HepG2 (cell line): ENCODE data around the gene CEP44. TPM values are rescaled to one million over a fixed set of nuclear protein-coding genes. Genes with fewer than 3 reads are reported as not detected.

Experiments used
- ATAC-seq: fragments of 200-7000 bp; cut with Tn5 transposase; 3 replicates; pipeline ENCODE4 v1.9.1; 2020; ENCODE audit warnings: mild to moderate bottlenecking, moderate library complexity
- BruUV-seq: library from RNA; stranded (reverse); fragments of 400-500 nt; replicated peaks from 2 replicates; lab custom pipeline; 2021; lab: Mats Ljungman, UMichigan
- CTCF ChIA-PET: fragments of 300-600 bp; formaldehyde crosslinking; extraction: SDS; loops from one replicate; lab custom pipeline; 2021; ENCODE audit warnings: low total read pairs, inconsistent platforms, low intra/inter-chr PET ratio; lab: Yijun Ruan, JAX
- POLR2A ChIA-PET: fragments of 350-600 bp; sonication (Branson Sonifier 250); formaldehyde crosslinking; loops from one replicate; lab custom pipeline; 2020; ENCODE audit warnings: antibody characterized with exemption, inconsistent platforms; lab: Yijun Ruan, JAX
- DNase-seq: peaks from one replicate; pipeline ENCODE4 v3.0.0-alpha.2; 2015; ENCODE audit warnings: low spot score
- FAIRE-seq: peaks from 3 replicates; lab custom pipeline; 2011; peaks lifted over from hg19 to GRCh38; lab: Jason Lieb, UNC
- H2AFZ ChIP-seq: one replicate; pipeline ENCODE4 v1.6.1; 2011; ENCODE audit warnings: low read length, inconsistent platforms
- H3K27ac ChIP-seq: fragments of 300-600 bp; 3 replicates; pipeline ENCODE4 v1.8.0; 2011; ENCODE audit warnings: mixed run types, mild to moderate bottlenecking, mixed read lengths, low read length, inconsistent platforms; ENCODE audit not compliant: insufficient read depth; ENCODE audit errors: extremely low read length
- H3K27me3 ChIP-seq, 2 experiments: fragments of 200-600 bp in 1 of 2; 2 replicates in 1 of 2; 3 replicates in 1 of 2; pipeline versions ENCODE4 v1.6.0 to v1.8.0; 2011; ENCODE audit warnings: low read length in 2 of 2, mild to moderate bottlenecking in 2 of 2, moderate library complexity in 2 of 2, inconsistent platforms in 1 of 2; ENCODE audit not compliant: insufficient read depth in 2 of 2, control insufficient read depth in 1 of 2
- H3K36me3 ChIP-seq, 2 experiments: fragments of 200-600 bp in 1 of 2; replicated peaks in 1 of 2; 2 replicates in 1 of 2; 3 replicates in 1 of 2; pipeline versions ENCODE4 v1.5.1 to v1.8.0; 2011; ENCODE audit warnings: low read length in 2 of 2, inconsistent platforms in 1 of 2; ENCODE audit not compliant: insufficient read depth in 2 of 2, control insufficient read depth in 1 of 2
- H3K4me1 ChIP-seq: 2 replicates; pipeline ENCODE4 v1.5.1; 2012; ENCODE audit warnings: low read length, inconsistent platforms; ENCODE audit not compliant: insufficient read depth
- H3K4me2 ChIP-seq: 2 replicates; pipeline ENCODE4 v1.6.0; 2011; ENCODE audit warnings: low read depth, low read length, inconsistent platforms
- H3K4me3 ChIP-seq, 3 experiments: fragments of 200-600 bp in 1 of 3; sonication (generic), shearing (Covaris generic) in 1 of 3; replicated peaks in 1 of 3; 2 replicates each; pipeline ENCODE4 v1.5.1; 2011 to 2016; ENCODE audit warnings: low read length in 3 of 3, inconsistent platforms in 2 of 3, low read depth in 2 of 3, mild to moderate bottlenecking in 2 of 3, control low read depth in 1 of 3, mixed read lengths in 1 of 3; ENCODE audit not compliant: insufficient read depth in 1 of 3
- H3K79me2 ChIP-seq: one replicate; pipeline ENCODE4 v1.6.1; 2011; ENCODE audit warnings: low read length, inconsistent platforms; ENCODE audit not compliant: insufficient read depth
- H3K9ac ChIP-seq: 2 replicates; pipeline ENCODE4 v1.6.0; 2011; ENCODE audit warnings: mild to moderate bottlenecking, low read depth, low read length, inconsistent platforms; ENCODE audit not compliant: insufficient read depth
- H3K9me3 ChIP-seq: 2 replicates; pipeline ENCODE4 v1.5.1; 2012; ENCODE audit warnings: mild to moderate bottlenecking, low read length
- H4K20me1 ChIP-seq: 2 replicates; pipeline ENCODE4 v1.6.0; 2011; ENCODE audit warnings: inconsistent platforms, mild to moderate bottlenecking, low read length, moderate library complexity; ENCODE audit not compliant: insufficient read depth
- HHEX ChIP-seq: IDR thresholded peaks from 2 replicates; pipeline ENCODE4 v1.6.1; 2016; ENCODE audit warnings: control low read depth
- IRF2 ChIP-seq: IDR thresholded peaks from 2 replicates; pipeline ENCODE4 v1.6.1; 2018; ENCODE audit warnings: missing genetic modification reagents, missing compliant biosample characterization
- KDM4B ChIP-seq: sonication (generic); formaldehyde crosslinking; IDR thresholded peaks from 2 replicates; pipeline ENCODE4 v1.4.0; 2020; ENCODE audit warnings: missing genetic modification reagents
- KLF13 ChIP-seq: sonication (generic); formaldehyde crosslinking; IDR thresholded peaks from 2 replicates; pipeline ENCODE4 v1.4.0; 2020; ENCODE audit warnings: mild to moderate bottlenecking, missing genetic modification reagents
- KLF16 ChIP-seq, 2 experiments: sonication (generic) in 1 of 2; formaldehyde crosslinking in 1 of 2; IDR thresholded peaks; 2 replicates each; pipeline versions ENCODE4 v1.6.1 to v1.8.0; 2016 to 2023; ENCODE audit warnings: missing genetic modification reagents in 2 of 2, missing compliant biosample characterization in 1 of 2
- KMT2B ChIP-seq: IDR thresholded peaks from 2 replicates; pipeline ENCODE4 v1.6.1; 2016; ENCODE audit warnings: missing genetic modification reagents, missing compliant biosample characterization
- PAWR ChIP-seq: sonication (generic); formaldehyde crosslinking; IDR thresholded peaks from 2 replicates; pipeline ENCODE4 v1.4.0; 2020; ENCODE audit warnings: missing genetic modification reagents, mild to moderate bottlenecking, borderline replicate concordance
- POLR2A ChIP-seq, 2 experiments: IDR thresholded peaks; 2 replicates each; pipeline ENCODE4 v1.6.1; 2011; ENCODE audit warnings: low read depth in 2 of 2, low read length in 2 of 2, mild to moderate bottlenecking in 1 of 2, moderate library complexity in 1 of 2; ENCODE audit not compliant: insufficient read depth in 1 of 2
- REL ChIP-seq: sonication (generic); formaldehyde crosslinking; conservative IDR thresholded peaks from 2 replicates; pipeline ENCODE4 v1.8.0; 2022; ENCODE audit warnings: mild to moderate bottlenecking, missing genetic modification reagents, moderate library complexity
- ZFP1 ChIP-seq: IDR thresholded peaks from 2 replicates; pipeline ENCODE4 v1.6.1; 2016
- ZFP62 ChIP-seq: sonication (generic); formaldehyde crosslinking; IDR thresholded peaks from 2 replicates; pipeline ENCODE4 v1.4.0; 2020; ENCODE audit warnings: missing genetic modification reagents
- ZKSCAN1 ChIP-seq: fragments of 150-350 bp; IDR thresholded peaks from 2 replicates; pipeline ENCODE4 v1.6.1; 2014; ENCODE audit warnings: low read length
- ZNF101 ChIP-seq: sonication (generic); formaldehyde crosslinking; IDR thresholded peaks from 2 replicates; pipeline ENCODE4 v1.4.0; 2020; ENCODE audit warnings: mild to moderate bottlenecking, low read depth, missing genetic modification reagents, borderline replicate concordance
- ZNF451 ChIP-seq: sonication (generic); formaldehyde crosslinking; IDR thresholded peaks from 2 replicates; pipeline ENCODE4 v1.5.0; 2020; ENCODE audit warnings: mild to moderate bottlenecking, missing genetic modification reagents
- ZNF766 ChIP-seq: sonication (generic); formaldehyde crosslinking; IDR thresholded peaks from 2 replicates; pipeline ENCODE4 v1.5.0; 2020; ENCODE audit warnings: missing genetic modification reagents, borderline replicate concordance
- WGBS: methylation state at CpG from one replicate; pipeline ENCODE4 v1.1.6; 2017; ENCODE audit warnings: low lambda C conversion rate; 5-methylcytosine and 5-hydroxymethylcytosine counted together
- in situ Hi-C: cut with HindIII; loops from 2 replicates; pipeline ENCODE4 v1.10.0; 2017; ENCODE audit warnings: low pct_unique_long_range_greater_than_20kb; ENCODE audit not compliant: extremely low pct_ligation_motif_present
- intact Hi-C: fragments of 100-400 bp; cut with micrococcal nuclease; formaldehyde crosslinking; loops from one replicate; pipeline ENCODE4 v1.10.0; 2022; ENCODE audit not compliant: unreplicated experiment
- polyA plus RNA-seq, 8 experiments: library from polyadenylated mRNA; depleted of rRNA in 3 of 8; stranded (reverse) in 7 of 8; unstranded in 1 of 8; fragments of >200 nt; fragmentation: Illumina TruSeq in 4 of 8; extraction: Trizol in 4 of 8; gene quantifications; 2 replicates each; pipeline versions ENCODE4 v1.2.1 to v1.2.3, GENCODE V29; 2011 to 2016; ENCODE audit warnings: low read depth in 4 of 8, missing spikeins in 1 of 8, mixed read lengths in 1 of 8; ENCODE audit not compliant: insufficient read depth in 1 of 8
- total RNA-seq, 5 experiments: library from RNA; depleted of rRNA; stranded (reverse); fragments of >200 nt; fragmentation: Illumina TruSeq; extraction: Trizol; gene quantifications; 2 replicates each; pipeline ENCODE4 v1.2.3, GENCODE V29; 2016; ENCODE audit warnings: low read depth in 1 of 5
- TF ChIP-seq, protein P1 (sequence below): sonication (generic); formaldehyde crosslinking; IDR thresholded peaks from 2 replicates; pipeline ENCODE4 v1.8.0; 2022; ENCODE audit warnings: mild to moderate bottlenecking, missing genetic modification reagents, borderline replicate concordance
- TF ChIP-seq, protein P2 (sequence below): sonication (generic); formaldehyde crosslinking; IDR thresholded peaks from 2 replicates; pipeline ENCODE4 v1.5.0; 2020; ENCODE audit warnings: missing genetic modification reagents
- TF ChIP-seq, protein P3 (sequence below), 2 experiments: sonication (generic) in 1 of 2; formaldehyde crosslinking in 1 of 2; IDR thresholded peaks; 2 replicates each; pipeline versions ENCODE4 v1.5.1 to v1.6.1; 2011 to 2020; ENCODE audit warnings: borderline replicate concordance in 1 of 2, low read depth in 1 of 2, low read length in 1 of 2, mild to moderate bottlenecking in 1 of 2, missing genetic modification reagents in 1 of 2, moderate library complexity in 1 of 2
- TF ChIP-seq, protein P4 (sequence below): sonication (generic); formaldehyde crosslinking; IDR thresholded peaks from 2 replicates; pipeline ENCODE4 v1.5.0; 2020; ENCODE audit warnings: missing genetic modification reagents

CEP44 gene
- total and polyA plus RNA-seq, 2 of the 13 experiments (the other 11 are each of a cell fraction or from before 2014, with no cell fraction given) = 5.5 to 11.9 TPM

DNA sequence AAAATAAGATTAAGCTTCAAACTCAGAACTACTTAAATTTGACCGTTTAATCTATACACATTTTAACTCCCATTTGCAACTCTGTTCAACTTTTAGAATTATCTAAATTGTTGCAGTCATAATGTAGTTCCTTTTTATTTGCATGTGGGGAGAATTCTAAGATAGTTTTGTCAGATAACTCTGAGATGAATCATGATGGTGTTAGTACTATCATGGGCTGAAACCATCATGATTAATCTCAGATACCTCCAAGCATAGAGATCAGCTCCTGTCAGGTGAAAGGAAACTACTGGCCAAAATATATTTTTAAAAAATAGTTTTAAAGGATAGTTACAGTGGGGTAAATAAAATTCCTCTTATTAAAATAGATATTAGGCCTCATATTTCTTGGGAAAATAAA, 39.3 kb upstream of the CEP44 start:
- in situ Hi-C loops = no loop called here
- WGBS = 74% methylated on average over 1 of the region's 1 CpG
- no peak overlapping the region for H3K9ac ChIP-seq
- no peaks in the 10 kb centered on the region for H4K20me1 ChIP-seq
- no peak overlapping the region for H3K27ac ChIP-seq
- H3K4me1 ChIP-seq = no peaks in the 10 kb centered on the region
- H3K4me2 ChIP-seq = no peak overlapping the region
- no peak for ATAC-seq
- intact Hi-C loops = no loop called here
- H3K36me3 ChIP-seq = no peaks in the 10 kb centered on the region
- no peak overlapping the region for H3K4me3 ChIP-seq
- no peaks in the 10 kb centered on the region for H3K27me3 ChIP-seq
- H3K79me2 ChIP-seq = no peaks in the 10 kb centered on the region
- ChIA-PET CTCF (no interaction called here), POLR2A (no interaction called here)
- DNase-seq = no peak
- no peaks in the 10 kb centered on the region for H3K9me3 ChIP-seq
- no peak for TF ChIP-seq KLF16 (CRISPR knock-in tag; IDR thresholded peaks at IDR 0.05)
- no peak for TF ChIP-seq KDM4B (CRISPR knock-in tag)
- TF ChIP-seq POLR2A (IDR thresholded peaks at IDR 0.05; ENCODE audit: insufficient read depth in 1 of 2, low read depth in 2 of 2, low read length in 2 of 2) = no peak
- TF ChIP-seq ZNF451 = no peak
- no peak for TF ChIP-seq ZNF101
- TF ChIP-seq ZFP1 = no peak
- TF ChIP-seq, protein P1, sequence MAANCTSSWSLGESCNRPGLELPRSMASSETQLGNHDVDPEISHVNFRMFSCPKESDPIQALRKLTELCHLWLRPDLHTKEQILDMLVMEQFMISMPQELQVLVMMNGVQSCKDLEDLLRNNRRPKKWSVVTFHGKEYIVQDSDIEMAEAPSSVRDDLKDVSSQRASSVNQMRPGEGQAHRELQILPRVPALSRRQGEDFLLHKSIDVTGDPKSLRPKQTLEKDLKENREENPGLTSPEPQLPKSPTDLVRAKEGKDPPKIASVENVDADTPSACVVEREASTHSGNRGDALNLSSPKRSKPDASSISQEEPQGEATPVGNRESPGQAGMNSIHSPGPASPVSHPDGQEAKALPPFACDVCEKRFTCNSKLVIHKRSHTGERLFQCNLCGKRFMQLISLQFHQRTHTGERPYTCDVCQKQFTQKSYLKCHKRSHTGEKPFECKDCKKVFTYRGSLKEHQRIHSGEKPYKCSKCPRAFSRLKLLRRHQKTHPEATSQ (CRISPR knock-in tag) = no peak
- TF ChIP-seq ZFP62 (CRISPR knock-in tag) = no peak
- no peak for TF ChIP-seq KLF13 (CRISPR knock-in tag)
- TF ChIP-seq, protein P2, sequence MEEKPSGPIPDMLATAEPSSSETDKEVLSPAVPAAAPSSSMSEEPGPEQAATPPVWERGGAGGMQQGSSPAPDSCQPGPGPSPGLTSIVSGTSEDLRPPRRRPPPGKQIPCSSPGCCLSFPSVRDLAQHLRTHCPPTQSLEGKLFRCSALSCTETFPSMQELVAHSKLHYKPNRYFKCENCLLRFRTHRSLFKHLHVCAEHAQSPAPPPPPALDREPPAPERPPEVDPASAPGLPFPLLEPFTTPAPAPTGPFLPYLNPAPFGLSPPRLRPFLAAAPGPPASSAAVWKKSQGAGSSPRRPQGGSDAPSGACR (CRISPR knock-in tag) = no peak
- TF ChIP-seq, protein P3, sequence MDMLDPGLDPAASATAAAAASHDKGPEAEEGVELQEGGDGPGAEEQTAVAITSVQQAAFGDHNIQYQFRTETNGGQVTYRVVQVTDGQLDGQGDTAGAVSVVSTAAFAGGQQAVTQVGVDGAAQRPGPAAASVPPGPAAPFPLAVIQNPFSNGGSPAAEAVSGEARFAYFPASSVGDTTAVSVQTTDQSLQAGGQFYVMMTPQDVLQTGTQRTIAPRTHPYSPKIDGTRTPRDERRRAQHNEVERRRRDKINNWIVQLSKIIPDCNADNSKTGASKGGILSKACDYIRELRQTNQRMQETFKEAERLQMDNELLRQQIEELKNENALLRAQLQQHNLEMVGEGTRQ (IDR thresholded peaks at IDR 0.05; ENCODE audit: low read depth, low read length) = no peak
- TF ChIP-seq, protein P3 (CRISPR knock-in tag; IDR thresholded peaks at IDR 0.05; ENCODE audit: borderline replicate concordance) = no peak
- no peak for TF ChIP-seq PAWR (CRISPR knock-in tag)
- TF ChIP-seq, protein P4, sequence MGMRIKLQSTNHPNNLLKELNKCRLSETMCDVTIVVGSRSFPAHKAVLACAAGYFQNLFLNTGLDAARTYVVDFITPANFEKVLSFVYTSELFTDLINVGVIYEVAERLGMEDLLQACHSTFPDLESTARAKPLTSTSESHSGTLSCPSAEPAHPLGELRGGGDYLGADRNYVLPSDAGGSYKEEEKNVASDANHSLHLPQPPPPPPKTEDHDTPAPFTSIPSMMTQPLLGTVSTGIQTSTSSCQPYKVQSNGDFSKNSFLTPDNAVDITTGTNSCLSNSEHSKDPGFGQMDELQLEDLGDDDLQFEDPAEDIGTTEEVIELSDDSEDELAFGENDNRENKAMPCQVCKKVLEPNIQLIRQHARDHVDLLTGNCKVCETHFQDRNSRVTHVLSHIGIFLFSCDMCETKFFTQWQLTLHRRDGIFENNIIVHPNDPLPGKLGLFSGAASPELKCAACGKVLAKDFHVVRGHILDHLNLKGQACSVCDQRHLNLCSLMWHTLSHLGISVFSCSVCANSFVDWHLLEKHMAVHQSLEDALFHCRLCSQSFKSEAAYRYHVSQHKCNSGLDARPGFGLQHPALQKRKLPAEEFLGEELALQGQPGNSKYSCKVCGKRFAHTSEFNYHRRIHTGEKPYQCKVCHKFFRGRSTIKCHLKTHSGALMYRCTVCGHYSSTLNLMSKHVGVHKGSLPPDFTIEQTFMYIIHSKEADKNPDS (CRISPR knock-in tag) = no peak
- TF ChIP-seq HHEX (CRISPR knock-in tag) = no peak
- TF ChIP-seq ZNF766 = no peak
- no peak for TF ChIP-seq KMT2B (CRISPR knock-in tag)
- TF ChIP-seq REL (CRISPR knock-in tag) = no peak
- no peak for TF ChIP-seq ZKSCAN1
- TF ChIP-seq IRF2 (CRISPR knock-in tag) = no peak
- BruUV-seq = no TSS peak
- no peak overlapping the region for H2AFZ ChIP-seq
- no peak for FAIRE-seq
